ENCODE data around the gene SNX20. TPM values are rescaled to one million over a fixed set of nuclear protein-coding genes. Genes with fewer than 3 reads are reported as not detected.

The SNX20 gene
- total RNA-seq, 4 donors from 2014 or later, result 3.0 to 8.5 (median 4.0) TPM

GRCh38 chr16:50677351-50677750, 3.8 kb downstream of the SNX20 start:
- TF ChIP-seq CTCF (IDR thresholded peaks at IDR 0.05; ENCODE audit: low read depth), result no peak

GRCh38 chr16:50676684-50677225, 4.4 kb downstream of the SNX20 start:
- TF ChIP-seq CTCF (IDR thresholded peaks at IDR 0.05; ENCODE audit: low read depth), result no peak

GRCh38 chr16:50675686-50676610, 5.2 kb downstream of the SNX20 start:
- TF ChIP-seq CTCF (IDR thresholded peaks at IDR 0.05; ENCODE audit: low read depth), result no peak

- TF ChIP-seq CTCF (IDR thresholded peaks at IDR 0.05; ENCODE audit: low read depth), result no peak
These were observed 6.3 kb downstream of the SNX20 start for GRCh38 chr16:50674831-50675230.

GRCh38 chr16:50673496-50674275, 7.4 kb downstream of the SNX20 start:
- no peak for TF ChIP-seq CTCF (IDR thresholded peaks at IDR 0.05; ENCODE audit: low read depth)

- TF ChIP-seq CTCF (IDR thresholded peaks at IDR 0.05; ENCODE audit: low read depth), result no peak
These were observed 9.4 kb downstream of the SNX20 start for GRCh38 chr16:50671644-50672260.

Measured in subcutaneous adipose tissue (tissue), 4 donors.